ENCODE data around the gene RAPSN. TPM values are rescaled to one million over a fixed set of nuclear protein-coding genes. Genes with fewer than 3 reads are reported as not detected.

The RAPSN gene
- polyA plus RNA-seq, 2 donors, result 0.13 to 0.16 TPM

Other genes with a start within 250 kb of the RAPSN start
- 10 to 100 TPM; 41.9 to 54.3 TPM for gene DDB2, start 234.2 kb downstream of the RAPSN start, polyA plus RNA-seq
- gene ACP2, start 200.3 kb downstream of the RAPSN start, polyA plus RNA-seq, result 10 to 100 TPM; 10.7 to 14.4 TPM
- gene NR1H3, start 191.1 kb downstream of the RAPSN start, polyA plus RNA-seq, result 10 to 100 TPM; 10.9 to 12.0 TPM
- gene MADD, start 179.0 kb downstream of the RAPSN start, polyA plus RNA-seq, result 10 to 100 TPM in 1 of 2 donors, 1 to 10 TPM in 1; 8.2 to 11.0 TPM
- under 1 TPM; 0.04 to 0.08 TPM for gene MYBPC3, start 96.4 kb downstream of the RAPSN start, polyA plus RNA-seq
- gene SPI1, start 70.6 kb downstream of the RAPSN start, polyA plus RNA-seq, result 1 to 10 TPM; 3.9 to 6.8 TPM
- gene SLC39A13, start 40.5 kb downstream of the RAPSN start, polyA plus RNA-seq, result 10 to 100 TPM; 14.3 to 21.1 TPM
- 100 to 1,000 TPM in 1 of 2 donors, 10 to 100 TPM in 1; 90.3 to 137 TPM for gene PSMC3, start 22.7 kb downstream of the RAPSN start, polyA plus RNA-seq
- 10 to 100 TPM; 18.7 to 24.7 TPM for gene CELF1, start 104.0 kb upstream of the RAPSN start, polyA plus RNA-seq
- 10 to 100 TPM; 38.2 to 50.7 TPM for gene PTPMT1, start 116.5 kb upstream of the RAPSN start, polyA plus RNA-seq
- gene KBTBD4, start 129.8 kb upstream of the RAPSN start, polyA plus RNA-seq, result 10 to 100 TPM in 1 of 2 donors, 1 to 10 TPM in 1; 3.6 to 10.2 TPM
- 100 to 1,000 TPM; 126 to 151 TPM for gene NDUFS3, start 129.9 kb upstream of the RAPSN start, polyA plus RNA-seq
- gene FAM180B, start 137.5 kb upstream of the RAPSN start, polyA plus RNA-seq, result under 1 TPM in 1 of 2 donors, not detected in 1; 0.02 TPM
- under 1 TPM; 0.28 to 0.47 TPM for gene C1QTNF4, start 145.3 kb upstream of the RAPSN start, polyA plus RNA-seq
- 10 to 100 TPM; 30.5 to 85.7 TPM for gene MTCH2, start 193.4 kb upstream of the RAPSN start, polyA plus RNA-seq

Measured in esophagus (tissue), 2 donors.